H1 (cell line): ENCODE results near the gene RBBP6. TPM values are rescaled to one million over a fixed set of nuclear protein-coding genes. Genes with fewer than 3 reads are reported as not detected.

Experiments
- CTCF ChIA-PET: fragments of 300-600 bp; sonication (Branson Sonifier 250); formaldehyde crosslinking; loops from one replicate; lab custom pipeline; 2021; ENCODE audit not compliant: partially characterized antibody; lab: Charles Lee
- POLR2A ChIA-PET: fragments of 300-600 bp; sonication (Branson Sonifier 250); formaldehyde crosslinking; loops from one replicate; lab custom pipeline; 2021; ENCODE audit warnings: inconsistent platforms; ENCODE audit not compliant: partially characterized antibody; lab: Charles Lee
- DNase-seq, 2 experiments: peaks; one replicate each; pipeline versions ENCODE4 v3.0.0 to v3.0.0-alpha.2; 2010 to 2022; ENCODE audit warnings: low spot score in 2 of 2, low read depth in 1 of 2, mixed read lengths in 1 of 2
- FAIRE-seq: peaks from 2 replicates; lab custom pipeline; 2011; peaks lifted over from hg19 to GRCh38; lab: Jason Lieb, UNC
- H2AFZ ChIP-seq: 2 replicates; pipeline ENCODE4 v1.8.1; 2012; ENCODE audit warnings: low read length, inconsistent platforms
- H2AK5ac ChIP-seq: 2 replicates; pipeline ENCODE4 v1.6.1; 2013; ENCODE audit warnings: low read depth, low read length
- H2BK120ac ChIP-seq: replicated peaks from 2 replicates; pipeline ENCODE3; 2013; ENCODE audit warnings: low read depth, low read length, inconsistent platforms
- H2BK12ac ChIP-seq: 2 replicates; pipeline ENCODE4 v1.6.1; 2013; ENCODE audit warnings: low read depth, low read length
- H2BK15ac ChIP-seq: 2 replicates; pipeline ENCODE4 v1.6.1; 2013; ENCODE audit warnings: low read length
- H2BK20ac ChIP-seq: 2 replicates; pipeline ENCODE4 v1.6.1; 2013; ENCODE audit warnings: low read length
- H2BK5ac ChIP-seq: 2 replicates; pipeline ENCODE4 v1.6.1; 2013; ENCODE audit warnings: low read depth, low read length
- H3K14ac ChIP-seq: 2 replicates; pipeline ENCODE4 v1.6.1; 2013; ENCODE audit warnings: inconsistent platforms; ENCODE audit not compliant: insufficient read length
- H3K18ac ChIP-seq: 2 replicates; pipeline ENCODE4 v1.6.1; 2013; ENCODE audit warnings: low read length; ENCODE audit errors: extremely low read depth
- H3K23ac ChIP-seq: 2 replicates; pipeline ENCODE4 v1.6.1; 2013; ENCODE audit warnings: inconsistent platforms; ENCODE audit not compliant: insufficient read length
- H3K23me2 ChIP-seq: 2 replicates; pipeline ENCODE4 v1.6.1; 2013; ENCODE audit warnings: low read depth, low read length
- H3K27ac ChIP-seq: 2 replicates; pipeline ENCODE4 v1.6.1; 2011; ENCODE audit warnings: low read depth, low read length, inconsistent platforms
- H3K27me3 ChIP-seq, 4 experiments: replicated peaks in 1 of 4; 1 replicate in 1 of 4; 2 replicates in 3 of 4; pipeline versions ENCODE4 v1.6.1 to v1.8.1; 2011 to 2013; ENCODE audit warnings: low read length in 3 of 4, mild to moderate bottlenecking in 3 of 4, inconsistent platforms in 2 of 4, mixed read lengths in 2 of 4, moderate library complexity in 1 of 4; ENCODE audit not compliant: control insufficient read depth in 3 of 4, insufficient read depth in 3 of 4; ENCODE audit errors: extremely low read depth in 1 of 4
- H3K36me3 ChIP-seq, 4 experiments: 2 replicates each; pipeline versions ENCODE4 v1.6.1 to v1.8.1; 2011 to 2013; ENCODE audit warnings: mild to moderate bottlenecking in 4 of 4, low read length in 3 of 4, moderate library complexity in 2 of 4, control low read depth in 1 of 4, inconsistent platforms in 1 of 4; ENCODE audit not compliant: insufficient read depth in 4 of 4, control insufficient read depth in 2 of 4
- H3K4ac ChIP-seq: replicated peaks from 2 replicates; pipeline ENCODE3; 2013; ENCODE audit warnings: low read length, low read depth, mixed read lengths, inconsistent platforms; ENCODE audit not compliant: insufficient read length
- H3K4me1 ChIP-seq, 4 experiments: replicated peaks in 1 of 4; 1 replicate in 1 of 4; 2 replicates in 3 of 4; pipeline versions ENCODE4 v1.6.1 to v1.8.1; 2011 to 2013; ENCODE audit warnings: low read length in 3 of 4, inconsistent platforms in 2 of 4, mixed read lengths in 1 of 4; ENCODE audit not compliant: insufficient read depth in 4 of 4, control insufficient read depth in 3 of 4
- H3K4me2 ChIP-seq, 2 experiments: 2 replicates each; pipeline versions ENCODE4 v1.6.1 to v1.8.1; 2011 to 2013; ENCODE audit warnings: low read depth in 2 of 2, low read length in 2 of 2, control low read depth in 1 of 2, inconsistent platforms in 1 of 2, mild to moderate bottlenecking in 1 of 2; ENCODE audit not compliant: insufficient read depth in 1 of 2
- H3K4me3 ChIP-seq, 4 experiments: fragments of 200-600, 300-600 bp in 1 of 4; sonication (generic), shearing (Covaris generic), sonication (Bioruptor Twin) in 1 of 4; 2 replicates each; pipeline versions ENCODE4 v1.5.1 to v1.8.1; 2011 to 2016; ENCODE audit warnings: low read length in 4 of 4, low read depth in 3 of 4, control low read depth in 2 of 4, inconsistent platforms in 2 of 4, mild to moderate bottlenecking in 2 of 4, mixed read lengths in 1 of 4, moderate library complexity in 1 of 4; ENCODE audit not compliant: insufficient read depth in 2 of 4; ENCODE audit errors: extremely low read depth in 1 of 4
- H3K56ac ChIP-seq: replicated peaks from 2 replicates; pipeline ENCODE3; 2013; ENCODE audit warnings: low read depth, mild to moderate bottlenecking, mixed read lengths, low read length, inconsistent platforms; ENCODE audit not compliant: insufficient read length
- H3K79me1 ChIP-seq: 2 replicates; pipeline ENCODE4 v1.6.1; 2013; ENCODE audit warnings: low read depth, low read length, control low read depth
- H3K79me2 ChIP-seq, 2 experiments: 2 replicates each; pipeline versions ENCODE4 v1.6.1 to v1.8.1; 2012 to 2013; ENCODE audit warnings: low read length in 2 of 2, mild to moderate bottlenecking in 2 of 2, inconsistent platforms in 1 of 2; ENCODE audit not compliant: insufficient read depth in 2 of 2, control insufficient read depth in 1 of 2
- H3K9ac ChIP-seq, 4 experiments: replicated peaks in 1 of 4; 1 replicate in 1 of 4; 2 replicates in 3 of 4; pipeline versions ENCODE4 v1.6.1 to v1.8.1; 2011 to 2013; ENCODE audit warnings: low read depth in 3 of 4, low read length in 3 of 4, control low read depth in 2 of 4, mild to moderate bottlenecking in 2 of 4, moderate library complexity in 2 of 4, inconsistent platforms in 1 of 4; ENCODE audit errors: extremely low read depth in 1 of 4
- H3K9me3 ChIP-seq, 2 experiments: 2 replicates each; pipeline versions ENCODE4 v1.6.1 to v1.8.1; 2012 to 2013; ENCODE audit warnings: mild to moderate bottlenecking in 2 of 2, moderate library complexity in 2 of 2, control low read depth in 1 of 2, inconsistent platforms in 1 of 2, low read depth in 1 of 2, low read length in 1 of 2, mixed read lengths in 1 of 2; ENCODE audit not compliant: insufficient read depth in 2 of 2
- H4K20me1 ChIP-seq, 2 experiments: replicated peaks in 1 of 2; 2 replicates each; pipeline versions ENCODE3 to v1.8.1; 2011 to 2013; ENCODE audit warnings: inconsistent platforms in 2 of 2, low read length in 2 of 2, mild to moderate bottlenecking in 1 of 2; ENCODE audit not compliant: insufficient read depth in 2 of 2, control insufficient read depth in 1 of 2
- H4K5ac ChIP-seq: 2 replicates; pipeline ENCODE4 v1.6.1; 2013; ENCODE audit warnings: low read length, low read depth, mixed read lengths, inconsistent platforms; ENCODE audit not compliant: insufficient read length
- H4K8ac ChIP-seq: 2 replicates; pipeline ENCODE4 v1.8.0; 2013; ENCODE audit warnings: mild to moderate bottlenecking, moderate library complexity, low read length, inconsistent platforms; ENCODE audit not compliant: insufficient read depth; ENCODE audit errors: extremely low read depth
- H4K91ac ChIP-seq: replicated peaks from 2 replicates; pipeline ENCODE3; 2013; ENCODE audit warnings: low read length, mixed read lengths, inconsistent platforms; ENCODE audit not compliant: insufficient read length
- BACH1 ChIP-seq: IDR thresholded peaks from 2 replicates; pipeline ENCODE4 v1.6.1; 2012; ENCODE audit warnings: low read length, improper control_type of control experiment
- CBX8 ChIP-seq: fragments of 300-800, 300-1000 bp; sonication (generic); IDR thresholded peaks from 2 replicates; pipeline ENCODE4 v1.7.1; 2016; ENCODE audit warnings: low read depth, low read length, borderline replicate concordance
- CHD1 ChIP-seq: IDR thresholded peaks from 2 replicates; pipeline ENCODE4 v1.6.1; 2012; ENCODE audit warnings: low read depth, low read length, improper control_type of control experiment
- EZH2 ChIP-seq: fragments of 200-600 bp; sonication (generic); IDR thresholded peaks from 2 replicates; pipeline ENCODE4 v1.7.1; 2012; ENCODE audit warnings: low read depth, mild to moderate bottlenecking, moderate library complexity, low read length, inconsistent platforms; ENCODE audit not compliant: severe bottlenecking
- KDM4A ChIP-seq: IDR thresholded peaks from one replicate; pipeline ENCODE4 v1.7.1; 2012; ENCODE audit warnings: low read depth, mild to moderate bottlenecking, moderate library complexity, low read length, inconsistent platforms; ENCODE audit not compliant: severe bottlenecking
- PHF8 ChIP-seq: fragments of 200-600 bp; sonication (generic); conservative IDR thresholded peaks from 2 replicates; pipeline ENCODE4 v1.7.1; 2012; ENCODE audit warnings: low read depth, mild to moderate bottlenecking, inconsistent platforms, low read length, moderate library complexity
- RFX5 ChIP-seq: IDR thresholded peaks from 2 replicates; pipeline ENCODE4 v1.6.1; 2011; ENCODE audit warnings: low read depth, low read length, improper control_type of control experiment, borderline replicate concordance
- RXRA ChIP-seq: IDR thresholded peaks from 2 replicates; pipeline ENCODE4 v1.6.1; 2011; ENCODE audit warnings: low read depth, mild to moderate bottlenecking, low read length, moderate library complexity; ENCODE audit not compliant: insufficient read depth
- SRF ChIP-seq: IDR thresholded peaks from 2 replicates; pipeline ENCODE4 v1.6.1; 2011; ENCODE audit warnings: mild to moderate bottlenecking, low read depth, low read length, moderate library complexity
- TAF1 ChIP-seq: IDR thresholded peaks from 2 replicates; pipeline ENCODE4 v1.6.1; 2011; ENCODE audit warnings: mild to moderate bottlenecking, low read depth, low read length
- TBP ChIP-seq: IDR thresholded peaks from 2 replicates; pipeline ENCODE4 v1.6.1; 2011; ENCODE audit warnings: low read depth, low read length, improper control_type of control experiment
- WGBS, 2 experiments: shearing (Covaris generic) in 1 of 2; methylation state at CpG; one replicate each; pipeline versions ENCODE4 v1.1.6 to v1.1.7; 2013 to 2015; ENCODE audit warnings: low lambda C conversion rate in 2 of 2, mixed read lengths in 2 of 2, inconsistent platforms in 1 of 2, low coverage in 1 of 2, missing lambda C conversion rate in 1 of 2; ENCODE audit not compliant: insufficient replicate concordance in 2 of 2, insufficient coverage in 1 of 2, insufficient read length in 1 of 2; ENCODE audit errors: extremely low coverage in 1 of 2, missing lambda C conversion rate in 1 of 2; 5-methylcytosine and 5-hydroxymethylcytosine counted together
- polyA plus RNA-seq, 7 experiments: library from polyadenylated mRNA; depleted of rRNA in 3 of 7; stranded (reverse) in 5 of 7; unstranded in 2 of 7; fragments of >200 nt in 5 of 7; fragments of 200-250 nt in 2 of 7; gene quantifications; 1 replicate in 5 of 7; 2 replicates in 1 of 7; 4 replicates in 1 of 7; pipeline versions ENCODE4 v1.2.1 to v1.2.3, GENCODE V29; 2011 to 2013; ENCODE audit warnings: missing spikeins in 2 of 7, mixed read lengths in 2 of 7
- total RNA-seq: library from RNA; stranded (reverse); fragmentation: NEBNext Ultra II Directional; extraction: Animal tissue kit (Norgen Biotek cat#: 25700); gene quantifications from 2 replicates; pipeline ENCODE4 v1.2.1, GENCODE V29; 2021
- TF ChIP-seq, protein P1 (sequence below): IDR thresholded peaks from 2 replicates; pipeline ENCODE4 v1.6.1; 2012; ENCODE audit warnings: inconsistent platforms

The RBBP6 gene
- total and polyA plus RNA-seq, 2 of the 8 experiments (the other 6 are each of a cell fraction or from before 2014, with no cell fraction given): 22.5 to 54.5 TPM

DNA sequence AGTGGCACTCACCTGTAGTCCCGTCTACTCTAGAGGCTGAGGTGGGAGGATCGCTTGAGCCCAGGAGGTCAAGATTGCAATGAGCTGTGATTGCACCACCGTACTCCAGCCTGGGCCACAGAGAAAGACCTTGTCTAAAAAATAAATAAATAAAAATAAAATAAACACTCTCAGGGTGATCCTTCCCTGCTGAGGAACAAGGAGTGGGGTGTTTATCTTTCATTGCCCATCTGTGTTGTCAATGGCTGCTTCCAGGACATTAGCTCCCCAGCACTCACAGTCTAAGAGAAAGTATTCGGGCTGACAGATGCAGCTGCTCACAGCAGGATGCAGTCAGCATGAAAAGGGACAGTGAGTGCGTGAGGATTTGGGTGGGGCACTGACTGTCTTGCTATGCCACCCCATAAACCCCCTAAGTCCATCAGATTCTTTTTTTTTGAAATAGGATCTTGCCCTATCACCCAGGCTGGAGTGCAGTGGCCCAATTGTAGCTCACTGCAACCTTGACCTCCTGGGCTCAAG is 31.3 kb upstream of the RBBP6 start:
- Histone ChIP-seq H3K18ac (no peak overlapping the region), H3K9ac (no peak overlapping the region)

More for the DNA sequence above, 31.3 kb upstream of the RBBP6 start:
- Histone ChIP-seq H3K27ac (no peak overlapping the region), H2AK5ac (no peak overlapping the region), H3K4me1 (no peaks in the 10 kb centered on the region), H3K23ac (no peak overlapping the region), H2BK5ac (no peak overlapping the region), H2BK15ac (no peak overlapping the region), H2BK12ac (no peak overlapping the region), H3K4me3 (no peak overlapping the region), H3K56ac (no peak overlapping the region), H2BK20ac (no peak overlapping the region), H3K27me3 (no peaks in the 10 kb centered on the region), H4K91ac (no peak overlapping the region), H3K79me2 (no peaks in the 10 kb centered on the region), H3K23me2 (no peaks in the 10 kb centered on the region), H4K8ac (no peak overlapping the region), H4K20me1 (no peaks in the 10 kb centered on the region), H2AFZ (no peak overlapping the region), H3K9me3 (no peaks in the 10 kb centered on the region), H3K79me1 (no peaks in the 10 kb centered on the region), H3K4me2 (no peak overlapping the region), H3K14ac (no peak overlapping the region), H3K36me3 (no peaks in the 10 kb centered on the region), H2BK120ac (no peak overlapping the region)
- POLR2A ChIA-PET: interaction anchor here (0.6 to 0.7 kb wide), 2 partner anchors 21 to 116 kb away, joined by 3 to 4 read pairs; no protein-coding TSS in a partner anchor
- FAIRE-seq (no peak), DNase-seq (no peak)
- WGBS, 2 experiments: 88% methylated on average over 5 of the region's 5 CpGs; no CpG with 5 or more reads in 1 of the 2 experiments
- CTCF ChIA-PET: interaction anchor here (0.6 to 6.4 kb wide), 9 partner anchors 8 to 464 kb away, joined by 3 to 53 read pairs (median 4); no protein-coding TSS in a partner anchor
- TF ChIP-seq CBX8: no peak
- no peak for TF ChIP-seq TBP
- TF ChIP-seq, protein P1, sequence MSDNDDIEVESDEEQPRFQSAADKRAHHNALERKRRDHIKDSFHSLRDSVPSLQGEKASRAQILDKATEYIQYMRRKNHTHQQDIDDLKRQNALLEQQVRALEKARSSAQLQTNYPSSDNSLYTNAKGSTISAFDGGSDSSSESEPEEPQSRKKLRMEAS: no peak
- TF ChIP-seq CHD1: no peak
- no peak for TF ChIP-seq RFX5
- TF ChIP-seq SRF: no peak
- TF ChIP-seq PHF8: no peak
- no peak for TF ChIP-seq RXRA
- no peak for TF ChIP-seq BACH1
- no peak for TF ChIP-seq TAF1
- no peak for TF ChIP-seq EZH2
- no peak for TF ChIP-seq KDM4A
- TF ChIP-seq, all 59 proteins: peak for 0
- Histone ChIP-seq H4K5ac (no peak overlapping the region), H3K4ac (no peak overlapping the region)
